SK-N-MC (cell line): Measurements from ENCODE around the gene PSMF1.
"Not testable (repeated sequence)": the region's sequence is repeated elsewhere in the genome, so short reads cannot be mapped to it uniquely, and the experiment has no call there.

Experiments
- DNase-seq: peaks from one replicate; pipeline ENCODE4 v3.0.0-alpha.2; 2011; ENCODE audit warnings: low read depth, low spot score
- H3K27ac ChIP-seq: fragments of 200-600 bp; sonication (generic); 2 replicates; pipeline ENCODE4 v1.5.1; 2016; ENCODE audit warnings: mixed run types
- H3K36me3 ChIP-seq: fragments of 200-600 bp; sonication (generic); 2 replicates; pipeline ENCODE4 v1.6.1; 2017; ENCODE audit warnings: antibody characterized with exemption, low read length, mixed read lengths; ENCODE audit not compliant: insufficient read depth
- H3K4me3 ChIP-seq: fragments of 200-600 bp; sonication (generic); 2 replicates; pipeline ENCODE4 v1.5.1; 2016
- H3K9ac ChIP-seq: fragments of 200-600 bp; sonication (generic); 2 replicates; pipeline ENCODE4 v1.8.0; 2017; ENCODE audit warnings: mixed run types, mixed read lengths; ENCODE audit not compliant: insufficient read length
- H3K9me3 ChIP-seq: fragments of 200-600 bp; sonication (generic); 2 replicates; pipeline ENCODE4 v1.6.1; 2017; ENCODE audit warnings: low read depth, mild to moderate bottlenecking, antibody characterized with exemption, low read length, moderate library complexity, mixed read lengths
- EZH2 ChIP-seq: fragments of 200-600 bp; sonication (generic); IDR thresholded peaks from one replicate; pipeline ENCODE4 v1.6.1; 2017; ENCODE audit warnings: antibody characterized with exemption
- FOXP2 ChIP-seq: optimal IDR thresholded peaks from 2 replicates; pipeline ENCODE3; 2011; ENCODE audit warnings: mild to moderate bottlenecking, moderate library complexity; ENCODE audit not compliant: insufficient read depth; ENCODE audit errors: extremely low read length, control extremely low read depth
- POLR2AphosphoS5 ChIP-seq: IDR thresholded peaks from 2 replicates; pipeline ENCODE4 v1.6.1; 2012; ENCODE audit warnings: mild to moderate bottlenecking, low read depth, low read length, borderline replicate concordance

Gene PSMF1

GRCh38 chr20:1146957-1147356, 28.6 kb downstream of the PSMF1 start:
- Histone ChIP-seq H3K27ac (no peak overlapping the region), H3K9ac (no peak overlapping the region), H3K4me3 (no peak overlapping the region), H3K36me3 (peaks cover 21% of the 10 kb centered on the region), H3K9me3 (no peaks in the 10 kb centered on the region)
- DNase-seq = no peak
- TF ChIP-seq EZH2 (no peak), FOXP2 (no peak), POLR2AphosphoS5 (no peak)

GRCh38 chr20:1149812-1150211, 31.4 kb downstream of the PSMF1 start:
- H3K9me3 ChIP-seq, H3K27ac ChIP-seq, H3K9ac ChIP-seq, H3K4me3 ChIP-seq, DNase-seq: not testable (repeated sequence)
- H3K36me3 ChIP-seq = peaks cover 22% of the 10 kb centered on the region

DNA sequence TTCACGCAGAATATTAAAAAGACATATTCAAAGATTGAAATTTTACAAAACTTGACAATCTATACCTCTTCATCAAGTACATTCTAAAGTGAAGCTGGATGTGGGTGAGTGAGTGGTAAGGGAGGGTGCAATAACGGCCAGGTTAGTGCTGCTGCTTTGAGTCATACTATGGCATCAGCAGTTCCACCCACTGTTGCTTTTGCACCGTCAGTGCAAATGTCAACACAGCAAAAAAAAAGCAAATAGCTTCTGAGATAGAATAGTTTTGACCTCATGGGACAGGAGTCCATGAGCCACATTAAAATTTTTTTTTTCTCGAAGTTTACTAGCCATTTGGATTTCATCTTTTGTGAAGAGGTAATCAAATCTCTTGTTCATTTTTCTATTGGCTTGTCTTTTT, 31.8 kb downstream of the PSMF1 start:
- no peak overlapping the region for H3K4me3 ChIP-seq
- DNase-seq = no peak
- no peak overlapping the region for H3K9ac ChIP-seq
- H3K27ac ChIP-seq = no peak overlapping the region
- H3K36me3 ChIP-seq = peaks cover 26% of the 10 kb centered on the region
- no peaks in the 10 kb centered on the region for H3K9me3 ChIP-seq
- no peak for TF ChIP-seq EZH2
- no peak for TF ChIP-seq FOXP2

- Histone ChIP-seq H3K36me3 (peaks cover 33% of the 10 kb centered on the region), H3K4me3 (no peak overlapping the region), H3K27ac (no peak overlapping the region), H3K9me3 (no peaks in the 10 kb centered on the region), H3K9ac (no peak overlapping the region)
- no peak for DNase-seq
- TF ChIP-seq POLR2AphosphoS5 = no peak
- TF ChIP-seq FOXP2 = no peak
- no peak for TF ChIP-seq EZH2
Measured at GRCh38 chr20:1150968-1151367, 32.6 kb downstream of the PSMF1 start.

DNA sequence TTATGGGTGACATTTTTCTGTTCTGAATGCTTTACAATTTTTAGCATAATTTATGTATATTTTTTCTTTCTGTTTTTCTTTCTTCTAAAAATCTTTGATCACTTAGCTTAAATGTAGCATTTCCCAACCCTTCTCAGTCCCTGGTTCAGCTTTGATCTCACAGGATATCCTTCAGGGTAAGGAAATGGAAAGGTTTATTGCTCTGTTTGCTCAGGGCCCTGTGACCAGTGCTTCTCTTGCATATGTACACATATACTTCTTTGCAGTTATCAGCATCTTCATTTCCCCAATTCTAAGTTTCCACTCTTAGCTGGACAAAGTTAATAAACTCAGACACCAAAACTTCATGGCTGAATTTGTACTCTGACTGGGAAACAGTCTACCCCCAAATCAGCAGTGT, 35.8 kb downstream of the PSMF1 start:
- TF ChIP-seq POLR2AphosphoS5 (no peak), FOXP2 (no peak)
- Histone ChIP-seq H3K9me3 (no peaks in the 10 kb centered on the region), H3K9ac (no peak overlapping the region), H3K36me3 (peaks cover 25% of the 10 kb centered on the region), H3K4me3 (no peak overlapping the region), H3K27ac (no peak overlapping the region)
- no peak for DNase-seq

DNA sequence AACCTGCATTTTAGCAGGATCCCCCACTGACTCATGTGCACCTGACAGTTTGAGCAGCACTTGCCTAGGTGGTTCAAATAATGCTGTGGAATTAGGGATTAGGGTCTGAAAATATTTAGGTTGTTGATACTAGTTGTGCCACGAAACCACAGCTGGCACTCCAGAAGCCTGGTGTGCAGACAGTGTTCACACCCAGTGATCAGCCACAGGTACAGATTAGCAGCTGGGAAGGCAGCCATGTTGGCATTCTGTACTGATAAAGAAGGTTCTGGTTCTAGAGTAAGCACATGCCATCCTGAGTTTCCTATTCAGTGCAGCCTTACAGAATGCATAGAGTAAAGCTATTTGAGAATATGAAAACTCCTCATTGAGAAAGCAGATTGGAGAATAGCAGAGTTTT, 36.3 kb downstream of the PSMF1 start:
- Histone ChIP-seq H3K9ac (no peak overlapping the region), H3K27ac (no peak overlapping the region), H3K9me3 (no peaks in the 10 kb centered on the region), H3K4me3 (no peak overlapping the region), H3K36me3 (peaks cover 29% of the 10 kb centered on the region)
- no peak for TF ChIP-seq FOXP2
- no peak for TF ChIP-seq EZH2
- no peak for TF ChIP-seq POLR2AphosphoS5
- DNase-seq = no peak

DNA sequence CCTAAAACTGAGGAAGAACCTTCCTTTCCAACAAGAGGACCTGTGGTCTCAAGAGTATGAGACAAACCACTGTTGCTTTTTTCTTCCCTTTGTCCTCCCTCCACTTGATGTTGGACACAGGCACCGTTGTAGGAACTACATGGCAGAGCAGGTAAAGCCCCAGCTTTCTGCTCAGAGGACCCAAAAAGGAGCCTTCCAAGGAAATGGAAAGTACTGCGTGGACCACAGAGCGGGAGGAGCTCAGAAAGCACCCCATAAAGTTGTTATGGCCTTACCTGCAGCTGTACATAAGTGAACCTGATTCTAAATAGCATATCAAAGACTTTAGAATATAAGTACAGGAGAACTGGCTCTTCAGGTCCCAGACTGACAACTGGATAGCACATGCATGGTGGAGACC, 36.9 kb downstream of the PSMF1 start:
- no peak overlapping the region for H3K27ac ChIP-seq
- no peak for TF ChIP-seq POLR2AphosphoS5
- no peak for TF ChIP-seq FOXP2
- no peak for TF ChIP-seq EZH2
- H3K36me3 ChIP-seq = peaks cover 29% of the 10 kb centered on the region
- no peak overlapping the region for H3K9ac ChIP-seq
- H3K4me3 ChIP-seq = no peak overlapping the region
- H3K9me3 ChIP-seq = no peaks in the 10 kb centered on the region
- DNase-seq = no peak

DNA sequence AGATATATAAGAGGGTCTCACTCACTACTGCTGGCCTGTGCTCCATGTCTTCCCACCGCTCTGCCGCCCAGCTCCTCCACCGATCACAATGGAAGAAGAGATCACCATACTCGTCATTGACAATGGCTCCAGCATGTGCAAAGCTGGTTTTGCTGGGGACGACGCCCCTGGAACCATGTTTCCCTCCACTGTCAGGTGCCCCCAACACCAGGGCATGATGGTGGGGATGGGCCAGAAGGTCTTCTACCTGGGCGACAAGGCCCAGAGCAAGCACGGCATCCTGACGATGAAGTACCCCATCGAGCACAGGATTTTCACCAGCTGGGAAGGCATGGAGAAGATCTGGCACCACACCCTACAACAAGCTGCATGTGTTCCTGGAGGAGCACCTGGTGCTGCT, 42.1 kb downstream of the PSMF1 start:
- DNase-seq = no peak
- TF ChIP-seq POLR2AphosphoS5 (no peak), FOXP2 (no peak), EZH2 (no peak)
- Histone ChIP-seq H3K27ac (no peak overlapping the region), H3K9me3 (no peaks in the 10 kb centered on the region), H3K4me3 (no peak overlapping the region), H3K9ac (no peak overlapping the region), H3K36me3 (peaks cover 44% of the 10 kb centered on the region)

DNA sequence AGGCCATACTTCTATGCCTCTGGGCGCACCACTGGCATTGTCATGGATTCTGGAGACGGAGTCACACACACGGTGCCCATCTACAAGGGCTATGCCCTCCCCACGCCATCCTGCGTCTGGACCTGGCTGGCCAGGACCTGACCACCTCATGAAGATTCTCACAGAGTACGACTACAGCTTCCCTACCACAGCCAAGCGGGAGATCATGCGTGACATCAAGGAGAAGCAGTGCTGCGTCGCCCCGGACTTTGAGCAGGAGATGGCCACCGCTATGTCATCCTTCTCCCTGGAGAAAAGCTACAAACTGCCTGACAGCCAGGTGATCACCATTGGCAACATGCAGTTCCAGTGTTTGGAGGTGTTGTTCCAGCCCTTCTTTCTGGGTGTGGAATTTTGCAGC, 42.6 kb downstream of the PSMF1 start:
- Histone ChIP-seq H3K27ac (no peak overlapping the region), H3K9me3 (no peaks in the 10 kb centered on the region), H3K36me3 (peaks cover 43% of the 10 kb centered on the region; the same call in 1 of the 2 replicates), H3K4me3 (no peak overlapping the region), H3K9ac (no peak overlapping the region)
- DNase-seq = no peak
- TF ChIP-seq EZH2 (no peak), POLR2AphosphoS5 (no peak), FOXP2 (no peak)
